Thyroid gland (tissue), 4 donors: ENCODE data around the gene HOXC6. TPM values are rescaled to one million over a fixed set of nuclear protein-coding genes. Genes with fewer than 3 reads are reported as not detected.

Experiments used
- DNase-seq, 2 donors: peaks; one replicate each; pipeline ENCODE4 v3.0.0-alpha.2; 2019
- H3K27ac ChIP-seq, 3 donors: fragments of 200-600 bp; sonication (generic); 1 replicate in 2 of 3; 2 replicates in 1 of 3; pipeline ENCODE4 v1.5.1; 2016 to 2019; ENCODE audit warnings: mild to moderate bottlenecking in 1 of 3, moderate library complexity in 1 of 3
- H3K27me3 ChIP-seq: fragments of 200-600 bp; sonication (generic); one replicate; pipeline ENCODE4 v1.5.1; 2019
- H3K36me3 ChIP-seq, 2 donors: fragments of 200-600 bp; sonication (generic); one replicate each; pipeline ENCODE4 v1.5.1; 2016 to 2019
- H3K4me1 ChIP-seq, 2 donors: fragments of 200-600 bp; sonication (generic); one replicate each; pipeline ENCODE4 v1.5.1; 2017 to 2019
- H3K4me3 ChIP-seq, 3 donors: fragments of 200-600 bp; sonication (generic); replicated peaks in 1 of 3; 1 replicate in 2 of 3; 2 replicates in 1 of 3; pipeline ENCODE4 v1.5.1; 2016; ENCODE audit warnings: mild to moderate bottlenecking in 1 of 3
- H3K9me3 ChIP-seq: fragments of 200-600 bp; sonication (generic); one replicate; pipeline ENCODE4 v1.5.1; 2017
- POLR2A ChIP-seq, 2 donors: fragments of 450-650 bp; IDR thresholded peaks; one replicate each; pipeline ENCODE4 v1.6.1; 2017; ENCODE audit warnings: antibody characterized with exemption in 2 of 2, mild to moderate bottlenecking in 2 of 2, moderate library complexity in 1 of 2
- WGBS, 2 donors: methylation state at CpG; one replicate each; pipeline ENCODE4 v1.1.5; 2017; 5-methylcytosine and 5-hydroxymethylcytosine counted together
- intact Hi-C: fragments of 100-400 bp; cut with DNase I; formaldehyde crosslinking; loops from one replicate; pipeline ENCODE4 v1.15.1; 2023
- total RNA-seq, 4 donors: library from RNA; depleted of rRNA; stranded (reverse); fragments of >200 nt; gene quantifications; one replicate each; pipeline ENCODE4 v1.2.3, GENCODE V29; 2016
- TF ChIP-seq, protein P1 (sequence below), 6 experiments: fragments of 200-600 bp in 3 of 6; fragments of 450-650 bp in 3 of 6; sonication (generic) in 3 of 6; IDR thresholded peaks; one replicate each; pipeline ENCODE4 v1.5.1; 2016 to 2019; ENCODE audit warnings: antibody characterized with exemption in 6 of 6, mild to moderate bottlenecking in 2 of 6, inconsistent platforms in 1 of 6, moderate library complexity in 1 of 6

The HOXC6 gene
- total RNA-seq, 4 donors from 2014 or later, result not detected

GRCh38 chr12:54004063-54004840 lies 24.0 kb upstream of the HOXC6 start:
- Histone ChIP-seq H3K36me3 (no peaks in the 10 kb centered on the region), H3K9me3 (no peaks in the 10 kb centered on the region), H3K27ac (no peak overlapping the region), H3K4me1 (peaks cover 4 to 29% of the 10 kb centered on the region in 2 donors), H3K4me3 (no peak overlapping the region), H3K27me3 (peaks cover 75% of the 10 kb centered on the region)
- WGBS, 2 donors, result 12 to 26% methylated on average over 18 to 20 of the region's 20 CpGs
- intact Hi-C loops, result no loop called here
- DNase-seq, result no peak
- TF ChIP-seq POLR2A (IDR thresholded peaks at IDR 0.05), result no peak
- TF ChIP-seq, protein P1, sequence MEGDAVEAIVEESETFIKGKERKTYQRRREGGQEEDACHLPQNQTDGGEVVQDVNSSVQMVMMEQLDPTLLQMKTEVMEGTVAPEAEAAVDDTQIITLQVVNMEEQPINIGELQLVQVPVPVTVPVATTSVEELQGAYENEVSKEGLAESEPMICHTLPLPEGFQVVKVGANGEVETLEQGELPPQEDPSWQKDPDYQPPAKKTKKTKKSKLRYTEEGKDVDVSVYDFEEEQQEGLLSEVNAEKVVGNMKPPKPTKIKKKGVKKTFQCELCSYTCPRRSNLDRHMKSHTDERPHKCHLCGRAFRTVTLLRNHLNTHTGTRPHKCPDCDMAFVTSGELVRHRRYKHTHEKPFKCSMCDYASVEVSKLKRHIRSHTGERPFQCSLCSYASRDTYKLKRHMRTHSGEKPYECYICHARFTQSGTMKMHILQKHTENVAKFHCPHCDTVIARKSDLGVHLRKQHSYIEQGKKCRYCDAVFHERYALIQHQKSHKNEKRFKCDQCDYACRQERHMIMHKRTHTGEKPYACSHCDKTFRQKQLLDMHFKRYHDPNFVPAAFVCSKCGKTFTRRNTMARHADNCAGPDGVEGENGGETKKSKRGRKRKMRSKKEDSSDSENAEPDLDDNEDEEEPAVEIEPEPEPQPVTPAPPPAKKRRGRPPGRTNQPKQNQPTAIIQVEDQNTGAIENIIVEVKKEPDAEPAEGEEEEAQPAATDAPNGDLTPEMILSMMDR (IDR thresholded peaks at IDR 0.05), result no peak

GRCh38 chr12:54004841-54005530 lies 23.3 kb upstream of the HOXC6 start:
- no peak for DNase-seq
- TF ChIP-seq POLR2A (IDR thresholded peaks at IDR 0.05), result no peak
- TF ChIP-seq, protein P1 (IDR thresholded peaks at IDR 0.05), result no peak
- no peaks in the 10 kb centered on the region for H3K9me3 ChIP-seq
- H3K27ac ChIP-seq, result no peak overlapping the region
- intact Hi-C loops, result loop anchor here (5.0 kb wide), 1 partner anchor 197 kb away; no protein-coding TSS in a partner anchor
- peaks cover 4 to 27% of the 10 kb centered on the region in 2 donors for H3K4me1 ChIP-seq
- no peaks in the 10 kb centered on the region for H3K36me3 ChIP-seq
- H3K27me3 ChIP-seq, result peaks cover 76% of the 10 kb centered on the region
- no peak overlapping the region for H3K4me3 ChIP-seq
- 11 to 22% methylated on average over 26 to 31 of the region's 31 CpGs for WGBS, 2 donors

DNA sequence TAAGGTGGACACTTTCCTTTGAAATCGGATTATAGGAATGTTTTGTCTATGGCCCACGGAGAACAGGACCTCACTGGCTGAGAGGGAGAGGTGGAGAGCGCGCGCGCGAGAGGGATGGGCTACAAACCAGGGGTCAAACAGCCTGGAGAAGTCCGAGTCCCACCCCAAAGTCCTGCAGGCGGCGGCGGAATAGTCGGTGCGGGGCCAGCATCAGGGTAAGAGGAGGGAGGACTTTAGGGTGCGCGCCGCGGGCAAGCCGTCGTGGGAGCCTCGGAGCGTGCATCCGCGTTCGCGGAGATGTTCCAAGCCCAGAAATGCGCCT lies 22.7 kb upstream of the HOXC6 start:
- Histone ChIP-seq H3K27ac (no peak overlapping the region), H3K9me3 (no peaks in the 10 kb centered on the region), H3K27me3 (peaks cover 71% of the 10 kb centered on the region), H3K4me3 (no peak overlapping the region), H3K36me3 (no peaks in the 10 kb centered on the region), H3K4me1 (peaks cover 0 to 22% of the 10 kb centered on the region in 2 donors)
- no peak for TF ChIP-seq POLR2A (IDR thresholded peaks at IDR 0.05)
- TF ChIP-seq, protein P1 (IDR thresholded peaks at IDR 0.05), result no peak
- 3 to 10% methylated on average over 25 to 26 of the region's 26 CpGs for WGBS, 2 donors
- DNase-seq, result no peak
- intact Hi-C loops, result loop anchor here (5.0 kb wide), 1 partner anchor 197 kb away; no protein-coding TSS in a partner anchor

DNA sequence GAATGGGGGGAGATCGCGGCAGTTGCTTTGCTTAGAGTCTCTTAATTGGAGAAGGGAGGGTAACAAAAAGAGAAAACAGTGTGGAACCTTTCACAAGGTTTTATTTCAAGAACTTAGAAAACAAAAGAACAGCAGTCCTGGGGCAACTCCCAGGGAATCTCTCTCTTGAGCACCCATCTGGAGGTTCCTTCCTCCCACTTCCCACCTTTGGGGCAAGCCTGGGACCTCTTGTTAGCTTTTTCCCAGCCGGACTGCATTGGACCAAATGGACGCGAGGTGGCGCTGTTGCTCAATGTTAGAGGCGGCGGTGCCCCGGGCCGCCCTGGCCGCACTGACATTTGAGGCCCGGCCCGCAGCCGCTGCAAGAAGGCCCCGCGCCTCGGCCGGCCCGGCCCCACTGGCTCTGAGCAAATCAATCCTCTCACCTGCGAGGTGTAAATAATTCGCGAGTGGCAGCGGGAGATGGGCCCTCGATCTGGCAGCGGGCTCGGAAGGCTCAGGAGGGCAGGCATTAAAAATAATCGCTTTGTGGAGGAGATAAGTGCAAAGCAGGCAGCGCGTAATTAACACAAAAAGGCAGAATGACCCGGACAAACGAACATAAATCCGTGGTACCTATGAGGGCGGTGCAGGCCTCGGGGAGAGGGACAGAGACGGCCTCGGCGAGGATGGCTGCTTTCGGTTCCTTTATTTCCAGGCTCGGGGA lies 22.2 kb upstream of the HOXC6 start:
- WGBS, 2 donors, result 8% methylated on average over 33 to 39 of the region's 39 CpGs
- Histone ChIP-seq H3K36me3 (no peaks in the 10 kb centered on the region), H3K27ac (no peak overlapping the region), H3K4me1 (peaks cover 0 to 19% of the 10 kb centered on the region in 2 donors), H3K4me3 (peak overlapping the region in 1 of 3 donors; percentile 10), H3K27me3 (peaks cover 69% of the 10 kb centered on the region), H3K9me3 (no peaks in the 10 kb centered on the region)
- no peak for TF ChIP-seq POLR2A (IDR thresholded peaks at IDR 0.05)
- TF ChIP-seq, protein P1 (IDR thresholded peaks at IDR 0.05), result peak; percentile 71 to 95 (median 90)
- intact Hi-C loops, result loop anchor here (5.0 kb wide), 1 partner anchor 196 kb away; no protein-coding TSS in a partner anchor
- DNase-seq, result peak; percentile 86 to 90
